HFF-Myc (cell line): ENCODE results near the gene RACGAP1.
A peak's percentile ranks its signal among the peaks of the same experiment; 100 is the strongest.

ENCODE experiments used
- DNase-seq: peaks from one replicate; pipeline ENCODE4 v3.0.0-alpha.2; 2011; ENCODE audit warnings: low read depth; ENCODE audit errors: extremely low read depth
- H3K4me3 ChIP-seq: replicated peaks from 2 replicates; pipeline ENCODE4 v1.5.1; 2011; ENCODE audit warnings: low read depth, mild to moderate bottlenecking, control low read depth, low read length
- TF ChIP-seq, protein P1 (sequence below): IDR thresholded peaks from 2 replicates; pipeline ENCODE4 v1.5.1; 2012; ENCODE audit warnings: mild to moderate bottlenecking, low read depth, low read length, control low read depth; ENCODE audit errors: missing control alignments

RACGAP1 gene

DNA sequence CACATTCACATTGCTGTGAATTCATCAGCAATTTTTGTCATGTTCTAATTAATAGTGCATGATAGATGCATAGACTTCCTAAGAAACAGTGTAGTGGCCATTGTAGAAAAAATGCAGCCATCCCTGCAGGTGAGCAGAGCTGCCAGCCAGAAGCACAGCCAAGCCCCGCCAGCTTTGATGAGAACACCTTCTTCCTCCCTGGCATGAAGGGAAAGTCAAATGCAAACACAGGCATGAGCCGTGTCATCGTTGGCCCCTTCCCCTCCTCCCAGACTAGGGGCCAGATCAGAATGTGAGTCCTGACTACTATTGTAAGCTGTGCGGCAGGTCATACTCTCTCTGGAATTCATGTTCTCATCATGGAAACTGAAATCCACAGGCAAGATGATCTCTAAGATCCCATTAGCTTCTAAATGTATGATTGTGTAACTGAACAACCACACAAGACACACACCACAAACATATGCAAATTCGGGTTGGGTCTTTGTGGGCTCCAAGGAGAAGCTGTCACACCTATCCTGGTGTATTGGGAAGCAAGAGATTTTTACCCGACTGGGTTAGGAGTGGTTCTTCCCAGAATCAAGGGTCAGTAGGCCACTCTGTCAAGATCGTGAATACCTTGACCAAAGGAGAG is 77.6 kb downstream of the RACGAP1 start:
- TF ChIP-seq, protein P1, sequence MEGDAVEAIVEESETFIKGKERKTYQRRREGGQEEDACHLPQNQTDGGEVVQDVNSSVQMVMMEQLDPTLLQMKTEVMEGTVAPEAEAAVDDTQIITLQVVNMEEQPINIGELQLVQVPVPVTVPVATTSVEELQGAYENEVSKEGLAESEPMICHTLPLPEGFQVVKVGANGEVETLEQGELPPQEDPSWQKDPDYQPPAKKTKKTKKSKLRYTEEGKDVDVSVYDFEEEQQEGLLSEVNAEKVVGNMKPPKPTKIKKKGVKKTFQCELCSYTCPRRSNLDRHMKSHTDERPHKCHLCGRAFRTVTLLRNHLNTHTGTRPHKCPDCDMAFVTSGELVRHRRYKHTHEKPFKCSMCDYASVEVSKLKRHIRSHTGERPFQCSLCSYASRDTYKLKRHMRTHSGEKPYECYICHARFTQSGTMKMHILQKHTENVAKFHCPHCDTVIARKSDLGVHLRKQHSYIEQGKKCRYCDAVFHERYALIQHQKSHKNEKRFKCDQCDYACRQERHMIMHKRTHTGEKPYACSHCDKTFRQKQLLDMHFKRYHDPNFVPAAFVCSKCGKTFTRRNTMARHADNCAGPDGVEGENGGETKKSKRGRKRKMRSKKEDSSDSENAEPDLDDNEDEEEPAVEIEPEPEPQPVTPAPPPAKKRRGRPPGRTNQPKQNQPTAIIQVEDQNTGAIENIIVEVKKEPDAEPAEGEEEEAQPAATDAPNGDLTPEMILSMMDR, result no peak
- no peak overlapping the region for H3K4me3 ChIP-seq
- DNase-seq, result no peak

DNA sequence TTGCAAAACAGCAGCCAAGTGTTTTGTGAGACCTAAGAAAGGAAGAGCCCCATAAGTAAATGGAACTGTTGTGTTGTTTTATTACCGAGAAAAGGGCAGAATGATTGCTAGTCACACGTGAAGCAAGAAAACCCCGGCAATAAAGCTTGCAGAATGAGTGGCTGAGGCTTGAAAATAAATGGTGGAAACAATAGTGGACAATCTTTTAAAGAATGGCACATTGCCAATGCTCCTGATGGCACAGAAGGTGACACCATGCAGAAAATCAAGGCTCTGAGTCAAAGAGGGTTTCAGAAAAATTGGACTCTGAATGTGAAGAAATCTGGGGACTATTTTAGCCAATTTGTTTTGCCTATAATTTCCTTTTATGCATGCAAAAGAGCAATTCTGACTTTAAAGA is 78.8 kb downstream of the RACGAP1 start:
- TF ChIP-seq, protein P1, result no peak
- no peak for DNase-seq
- no peak overlapping the region for H3K4me3 ChIP-seq

DNA sequence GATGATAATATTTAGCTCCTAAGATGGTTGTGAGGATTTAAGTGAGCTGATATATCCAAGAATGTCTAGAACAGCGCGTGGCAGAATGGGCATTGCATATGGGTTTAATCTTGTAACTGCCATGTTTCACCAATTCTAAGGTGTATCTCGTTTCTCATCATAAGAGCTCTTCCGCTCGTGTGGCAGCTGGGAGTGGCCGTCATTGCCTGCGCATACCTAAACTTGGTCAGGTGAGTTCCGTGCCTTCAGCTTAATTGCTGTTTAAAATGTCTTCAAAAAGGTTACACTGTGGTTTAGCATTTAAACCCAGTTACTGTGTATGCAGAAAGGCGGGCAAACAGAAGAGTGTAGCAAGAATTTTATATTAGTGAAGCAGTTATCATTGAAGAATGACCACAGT is 79.2 kb downstream of the RACGAP1 start:
- TF ChIP-seq, protein P1, result no peak
- DNase-seq, result no peak
- H3K4me3 ChIP-seq, result no peak overlapping the region

DNA sequence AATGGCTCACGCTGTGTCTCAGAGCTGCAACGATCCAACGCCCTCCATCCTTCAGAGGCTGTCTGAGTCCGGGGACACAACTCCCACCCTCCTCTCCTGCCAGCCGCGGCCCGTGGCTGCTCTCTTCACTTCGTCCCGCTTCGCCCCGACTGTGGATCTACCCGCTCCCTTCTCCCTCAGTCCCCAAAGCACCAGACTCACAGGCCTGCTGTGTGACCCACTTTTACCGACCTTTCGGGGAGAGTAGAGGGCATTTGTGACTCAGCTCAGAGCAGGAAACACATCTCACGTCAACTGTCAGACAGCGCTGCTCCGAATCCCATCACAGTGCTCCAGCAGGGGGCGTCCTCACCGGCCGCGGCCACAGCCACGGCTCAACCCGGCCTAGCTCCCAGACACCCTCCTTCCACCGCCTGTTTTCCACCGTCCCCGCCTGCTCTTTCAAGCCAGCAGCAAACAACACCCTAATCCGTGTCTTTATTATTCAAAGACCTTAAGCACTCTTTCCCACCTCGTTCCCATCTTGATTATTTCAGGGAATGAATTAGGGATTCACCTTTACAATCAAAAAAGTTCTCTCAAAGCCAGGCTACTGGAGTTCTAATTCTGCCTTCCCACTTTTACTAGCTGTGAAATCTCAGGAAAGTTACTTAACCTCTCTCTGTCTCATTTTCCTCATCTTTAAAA is 79.8 kb downstream of the RACGAP1 start:
- TF ChIP-seq, protein P1, result peak; percentile 96
- DNase-seq, result peak; percentile 43
- no peak overlapping the region for H3K4me3 ChIP-seq

DNA sequence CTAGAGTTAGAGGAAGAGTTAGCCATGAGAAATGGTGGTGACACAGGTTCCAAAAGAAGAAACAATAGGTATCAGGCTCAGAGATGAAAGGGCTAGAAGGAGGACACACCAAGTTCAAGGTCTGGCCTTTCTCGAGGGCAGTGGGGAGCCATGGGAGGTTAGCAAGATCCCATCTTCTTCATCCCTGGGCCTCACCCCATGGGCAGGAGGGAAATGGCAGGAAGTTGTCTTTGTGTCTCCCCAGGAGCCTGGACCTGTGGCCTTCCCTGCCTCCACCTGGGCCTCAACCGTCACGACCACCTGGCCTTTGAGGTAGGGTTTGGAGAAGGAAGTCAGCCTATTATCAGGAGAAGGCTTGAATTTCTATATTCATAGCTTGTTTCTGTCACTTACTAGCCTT is 80.6 kb downstream of the RACGAP1 start:
- no peak for DNase-seq
- TF ChIP-seq, protein P1, result no peak
- H3K4me3 ChIP-seq, result no peak overlapping the region

DNA sequence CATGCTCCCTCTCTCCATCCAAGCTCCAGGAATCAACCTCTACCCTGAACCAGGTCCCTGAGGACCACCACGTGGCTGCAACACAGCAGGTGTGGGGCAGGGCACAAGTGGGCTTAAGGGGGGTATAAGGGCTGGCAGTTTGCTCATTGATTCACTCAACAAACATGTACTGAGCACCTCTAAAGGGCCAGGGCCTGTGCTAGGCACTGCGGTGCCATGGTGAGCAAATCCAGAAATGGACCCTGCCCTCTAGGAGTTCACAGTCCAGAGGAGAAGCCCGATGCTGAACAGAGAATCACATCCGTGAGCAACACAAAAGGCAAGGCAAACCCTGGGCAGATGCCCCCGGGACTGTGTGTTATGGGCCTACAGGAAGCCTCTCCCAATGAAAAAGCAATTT is 81.2 kb downstream of the RACGAP1 start:
- TF ChIP-seq, protein P1, result no peak
- H3K4me3 ChIP-seq, result no peak overlapping the region
- DNase-seq, result no peak

DNA sequence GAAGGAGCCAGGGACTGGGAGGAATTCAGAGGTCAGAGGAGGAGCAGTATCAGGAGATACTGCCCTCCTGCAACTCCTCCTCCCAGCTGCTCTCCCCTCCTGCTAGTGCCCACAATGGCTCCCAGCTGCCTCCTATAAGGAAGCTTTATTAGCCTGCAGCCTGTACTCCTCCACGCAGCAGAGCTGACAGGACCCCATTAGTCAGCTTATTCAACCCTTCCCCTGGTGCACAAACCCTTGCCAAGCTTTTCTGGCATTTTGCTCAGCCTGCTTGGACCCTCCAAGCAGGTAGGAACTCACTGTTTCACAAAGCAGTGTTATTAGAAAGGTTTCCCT is 81.7 kb downstream of the RACGAP1 start:
- TF ChIP-seq, protein P1, result no peak
- no peak for DNase-seq
- H3K4me3 ChIP-seq, result no peak overlapping the region
